ENCODE data around the gene SERINC2.
"Not testable (repeated sequence)": the region's sequence is repeated elsewhere in the genome, so short reads cannot be mapped to it uniquely, and the experiment has no call there.

The SERINC2 gene

DNA sequence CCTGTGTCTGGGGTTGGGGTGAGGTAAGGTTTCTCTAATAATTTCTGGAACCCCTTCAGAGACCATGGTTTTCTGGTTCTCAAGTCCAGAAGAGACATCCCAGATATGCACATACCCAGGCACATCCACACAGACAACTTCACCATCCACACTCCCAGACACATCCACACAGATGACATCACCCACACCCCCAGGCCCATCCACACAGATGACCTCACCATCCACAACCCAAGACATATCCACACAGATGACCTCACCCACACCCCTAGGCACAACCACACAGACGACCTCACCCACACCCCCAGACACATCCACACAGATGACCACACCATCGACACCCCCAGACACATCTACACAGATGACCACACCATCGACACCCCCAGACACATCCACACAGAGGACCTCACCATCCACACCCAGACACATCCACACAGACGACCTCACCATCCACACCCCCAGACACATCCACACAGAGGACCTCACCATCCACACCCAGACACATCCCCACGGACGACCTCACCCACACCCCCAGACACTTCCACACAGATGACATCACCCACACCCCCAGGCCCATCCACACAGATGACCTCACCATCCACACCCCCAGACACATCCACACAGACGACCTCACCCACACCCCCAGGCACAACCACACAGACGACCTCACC is 26.3 kb upstream of the SERINC2 start:
- DNase-seq: not testable (repeated sequence)

DNA sequence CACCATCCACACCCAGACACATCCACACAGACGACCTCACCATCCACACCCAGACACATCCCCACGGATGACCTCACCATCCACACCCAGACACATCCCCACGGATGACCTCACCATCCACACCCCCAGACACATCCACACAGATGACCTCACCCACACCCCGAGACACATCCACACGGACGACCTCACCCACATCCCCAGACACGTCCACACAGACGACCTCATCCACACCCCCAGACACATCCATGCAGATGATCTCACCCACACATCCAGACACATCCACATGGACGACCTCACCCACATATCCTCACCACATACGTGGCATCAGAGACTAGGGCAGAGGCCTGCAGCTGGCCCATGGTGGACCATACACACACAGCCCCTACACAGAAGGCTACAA is 25.4 kb upstream of the SERINC2 start:
- DNase-seq: no peak

DNA sequence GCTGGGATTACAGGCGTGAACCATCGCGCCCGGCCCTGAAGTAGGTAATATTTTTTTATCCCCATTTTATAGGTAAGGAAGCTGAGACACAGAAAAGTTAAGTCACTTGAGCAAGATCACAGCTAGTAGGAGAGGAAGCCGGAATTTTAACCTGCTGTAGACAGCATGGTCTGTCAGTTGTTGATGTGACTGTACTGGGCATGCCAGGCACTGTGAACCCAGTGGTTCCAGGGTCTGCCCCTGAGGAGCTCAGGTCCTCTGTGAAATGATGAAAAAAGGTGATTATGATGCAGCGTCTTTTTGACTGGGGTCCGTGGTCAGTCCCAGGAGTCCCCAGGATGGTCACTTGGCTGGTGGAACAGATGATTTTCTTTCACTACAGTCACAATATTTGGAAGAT is 23.4 kb upstream of the SERINC2 start:
- DNase-seq: no peak

DNA sequence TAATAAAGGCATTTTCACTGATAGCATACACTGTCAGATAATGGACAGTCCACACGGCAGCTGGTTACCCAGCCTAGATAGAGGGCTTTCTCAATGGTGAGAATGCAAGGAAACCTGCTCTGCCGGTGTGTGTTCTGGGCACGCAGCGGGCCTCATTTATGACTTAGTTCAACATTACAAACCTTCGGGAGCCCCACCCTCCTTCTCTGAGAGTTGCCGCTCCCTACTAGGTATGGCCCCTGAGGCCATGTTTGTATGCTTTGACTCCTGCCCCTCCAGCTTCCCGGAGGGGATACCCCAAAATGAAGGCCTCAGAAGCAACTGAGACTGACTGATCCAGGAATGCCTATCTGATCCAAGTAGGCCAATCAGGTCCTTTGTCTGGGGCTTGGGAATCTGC is 22.9 kb upstream of the SERINC2 start:
- DNase-seq: no peak

DNA sequence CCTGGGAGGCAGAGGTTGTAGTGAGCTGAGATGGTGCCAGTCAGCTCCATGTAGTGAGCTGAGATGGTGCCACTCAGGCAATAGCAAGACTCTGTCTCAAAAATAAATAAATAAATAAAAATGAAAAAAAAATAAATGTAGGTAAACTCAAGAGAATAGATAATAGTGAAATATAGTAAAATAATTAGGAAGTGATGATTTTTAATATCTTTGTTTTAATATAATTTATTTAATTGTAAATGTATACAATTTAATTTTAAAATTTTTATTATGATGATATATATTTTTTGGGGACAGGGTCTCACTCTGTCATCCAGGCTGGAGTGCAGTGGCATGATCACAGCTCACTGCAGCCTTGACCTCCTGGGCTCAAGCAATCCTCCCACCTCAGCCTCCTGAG is 19.6 kb upstream of the SERINC2 start:
- DNase-seq: no peak

DNA sequence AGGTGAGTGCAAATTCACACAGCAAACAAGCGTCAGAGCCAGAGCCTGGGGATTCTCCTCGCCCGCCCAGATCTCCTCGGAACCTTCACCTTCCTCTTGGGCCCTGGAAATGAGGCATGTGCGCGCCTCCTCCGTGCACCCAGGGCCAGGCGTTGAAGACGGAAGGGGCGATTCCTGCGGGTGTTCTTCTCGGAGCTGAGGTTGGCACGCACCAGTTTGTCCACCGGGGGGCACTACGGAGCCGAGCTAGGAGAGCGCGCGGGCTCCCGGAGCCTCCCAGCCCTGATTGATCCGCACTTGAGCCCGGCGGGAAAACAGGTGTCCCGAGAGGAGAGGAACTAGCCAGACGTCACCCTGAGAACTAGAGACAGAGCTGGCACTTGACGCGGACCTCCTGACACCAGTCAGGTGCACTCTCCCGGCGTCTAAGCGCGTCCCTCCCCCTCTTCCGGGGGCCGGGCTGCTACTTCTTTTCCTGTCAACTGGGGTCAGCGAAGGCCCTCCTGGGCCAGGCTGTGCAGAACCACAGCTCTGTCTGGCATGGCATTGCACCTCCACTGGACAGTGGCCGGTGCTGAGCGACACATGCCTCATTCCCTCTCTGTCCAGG is 18.3 kb upstream of the SERINC2 start:
- peak; percentile 90 for DNase-seq

DNA sequence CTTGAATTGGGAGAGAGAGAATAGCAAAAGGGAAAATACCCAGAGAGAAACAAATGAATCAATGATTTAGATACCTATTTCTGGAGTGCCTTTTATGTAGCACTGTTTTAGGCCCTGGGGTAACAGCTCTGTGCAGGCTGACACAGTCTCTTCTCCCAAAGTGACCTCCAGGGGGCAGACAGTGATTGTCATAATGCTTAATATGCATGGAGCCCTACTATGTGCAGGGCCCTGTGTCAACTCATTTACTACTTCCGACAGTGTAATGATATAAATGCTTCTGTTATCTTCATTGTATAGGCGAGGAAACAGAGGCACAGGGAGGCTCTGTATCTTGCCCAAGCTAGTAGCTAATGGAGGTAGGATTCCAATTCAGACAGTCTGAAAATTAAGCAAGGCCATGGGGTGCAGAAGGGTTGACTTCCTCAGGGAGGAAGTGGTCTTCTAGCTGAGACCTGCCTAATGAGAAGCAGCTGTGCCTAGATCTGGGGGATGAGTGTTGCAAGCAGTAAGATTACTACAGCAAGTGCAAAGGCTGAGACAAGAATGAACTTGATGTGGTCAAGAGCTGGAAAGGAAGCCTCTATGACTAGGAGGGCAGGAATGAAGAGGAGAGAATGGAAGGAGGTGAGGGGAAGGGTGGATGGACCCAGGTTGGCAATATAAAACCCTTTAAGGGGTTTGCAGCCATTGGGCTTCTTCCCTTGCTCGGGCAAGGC is 16.2 kb upstream of the SERINC2 start:
- no peak for DNase-seq

DNA sequence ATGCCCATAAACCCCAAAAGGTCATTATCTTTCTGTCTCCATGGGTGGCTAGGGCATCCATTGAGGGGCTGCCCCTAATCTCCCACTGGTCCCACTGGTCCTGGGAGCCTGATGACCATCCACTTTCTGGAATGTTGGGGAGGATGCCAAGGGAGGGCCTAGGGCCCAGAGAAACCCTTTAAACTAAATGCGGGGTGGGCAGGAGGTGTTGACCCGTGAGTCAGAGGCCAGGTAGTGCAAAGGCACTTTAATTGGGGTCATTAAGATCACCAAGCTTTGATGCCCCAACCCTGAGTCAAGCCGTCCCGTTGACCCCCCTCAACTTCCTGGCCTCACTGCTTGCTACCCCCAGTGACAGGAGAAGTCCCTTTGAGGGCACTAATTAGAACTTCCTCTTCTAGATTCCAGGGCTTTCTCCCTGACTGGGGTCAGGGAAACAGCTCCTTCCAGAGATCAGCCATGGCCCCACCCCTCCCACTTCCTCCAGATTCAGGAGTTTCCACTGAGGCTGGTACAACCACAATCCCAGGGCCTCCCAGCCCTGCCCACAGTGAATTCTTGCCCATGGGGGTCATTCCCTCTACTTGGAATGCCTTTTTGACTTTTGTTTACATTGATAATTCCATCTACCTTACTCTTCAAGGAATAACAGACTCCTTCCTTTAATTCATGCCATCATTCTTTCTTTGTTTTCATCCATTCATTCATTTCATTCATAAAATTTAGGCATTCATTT is 15.5 kb upstream of the SERINC2 start:
- no peak for DNase-seq

DNA sequence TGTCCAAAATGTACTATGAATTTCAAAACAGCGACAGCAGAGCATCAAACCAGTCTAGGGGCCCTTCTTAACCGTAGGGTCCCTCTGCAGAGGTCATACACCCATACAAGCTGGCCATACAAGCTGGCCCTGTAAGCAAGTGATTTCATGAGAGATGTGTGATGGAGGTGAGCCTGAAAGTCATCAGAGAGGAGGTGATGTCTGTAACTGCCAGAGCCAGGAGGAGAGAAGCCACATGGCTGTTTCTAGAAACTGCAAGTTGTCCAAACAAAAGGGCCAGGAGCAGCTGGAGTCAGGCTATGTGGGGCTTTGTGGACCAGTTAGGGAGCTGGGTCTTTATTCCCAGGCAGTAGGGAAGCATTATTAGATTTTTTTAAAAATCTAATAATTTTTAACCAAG is 14.8 kb upstream of the SERINC2 start:
- DNase-seq: no peak

DNA sequence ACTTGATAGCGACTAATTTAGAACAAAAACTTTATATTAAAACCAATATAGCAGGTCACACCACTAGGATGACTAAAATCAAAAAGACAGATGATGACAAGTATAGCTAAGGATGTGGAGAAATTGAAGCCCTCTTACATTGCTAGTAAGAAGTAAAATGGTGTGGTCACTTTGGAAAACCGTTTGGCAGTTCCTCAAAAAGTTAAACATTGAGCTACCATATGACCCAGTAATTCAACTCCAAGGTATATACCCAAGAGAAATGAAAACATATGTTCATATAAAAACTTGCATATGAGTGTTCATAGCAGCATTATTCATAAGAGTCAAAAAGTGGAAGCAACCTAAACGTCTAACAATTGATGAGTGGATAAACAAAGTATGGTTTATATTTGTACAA is 13.0 kb upstream of the SERINC2 start:
- no peak for DNase-seq

DNA sequence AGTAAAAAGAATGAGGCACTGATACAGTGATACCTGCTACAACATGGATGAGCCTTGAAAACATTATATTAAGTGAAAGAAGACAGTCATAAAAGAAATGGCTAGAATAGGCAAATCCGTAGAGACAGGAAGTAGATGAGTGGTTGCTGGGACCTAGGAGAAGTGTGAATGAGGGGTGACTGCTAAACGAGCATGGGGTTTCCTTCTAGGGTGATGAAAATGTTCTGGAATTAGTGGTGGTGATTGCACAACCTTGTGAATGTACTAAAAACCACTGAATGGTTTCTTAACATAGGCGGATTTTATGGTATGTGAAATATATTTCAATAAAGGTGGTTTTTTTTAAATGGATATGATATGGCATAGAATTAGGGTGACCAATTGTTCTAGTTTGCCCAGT is 12.6 kb upstream of the SERINC2 start:
- no peak for DNase-seq

DNA sequence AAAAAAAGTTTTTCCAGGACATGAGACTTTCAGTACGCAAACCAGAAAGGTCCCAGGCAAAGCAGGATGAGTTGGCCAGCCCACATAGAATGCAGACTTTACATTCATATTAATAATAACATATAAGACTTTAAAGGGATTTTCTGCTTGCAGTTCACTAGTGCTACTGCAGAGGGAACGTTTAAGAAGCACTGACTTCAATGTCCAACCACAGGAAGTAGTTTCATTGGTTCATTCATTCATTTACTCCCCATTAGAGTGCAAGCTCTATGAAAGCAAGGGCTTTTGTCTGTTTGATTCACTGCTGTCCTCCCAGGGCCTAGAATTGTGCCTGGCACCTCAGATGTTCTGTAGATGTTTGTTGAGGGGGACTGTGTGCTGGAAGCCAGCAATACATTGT is 11.8 kb upstream of the SERINC2 start:
- DNase-seq: no peak

DNA sequence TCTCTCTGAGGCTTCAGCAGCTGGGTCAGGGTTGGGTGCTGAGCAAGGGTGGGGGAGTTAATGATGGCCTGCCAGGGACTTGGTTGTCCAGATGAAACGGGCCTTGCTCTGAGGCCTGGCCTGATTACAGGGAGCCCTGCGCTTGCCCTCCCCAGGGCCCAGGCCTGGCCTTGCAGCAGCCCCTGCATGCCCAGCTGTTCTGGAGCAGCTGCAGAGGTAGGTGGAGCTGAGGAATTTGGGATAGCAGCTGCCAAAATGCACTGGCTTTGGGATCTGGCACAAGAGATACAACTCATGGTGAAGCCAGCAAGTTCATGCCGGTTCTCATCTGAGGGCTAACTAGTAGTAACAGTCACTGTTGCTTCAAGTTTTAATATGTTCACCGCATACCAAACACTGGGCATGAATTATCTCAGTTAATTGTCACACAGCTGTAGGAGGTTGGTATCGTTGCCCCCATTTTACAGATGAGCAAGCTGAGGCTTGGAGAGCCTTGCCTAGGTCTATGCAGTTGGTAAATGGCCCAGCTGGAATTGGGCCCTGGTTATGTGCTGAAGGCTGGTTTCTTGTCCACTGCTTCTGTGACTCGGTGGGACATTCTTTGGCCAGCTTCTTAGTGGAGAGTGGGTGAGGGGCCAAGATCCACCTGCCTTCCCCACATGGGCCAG is 7.3 kb upstream of the SERINC2 start:
- DNase-seq: no peak

DNA sequence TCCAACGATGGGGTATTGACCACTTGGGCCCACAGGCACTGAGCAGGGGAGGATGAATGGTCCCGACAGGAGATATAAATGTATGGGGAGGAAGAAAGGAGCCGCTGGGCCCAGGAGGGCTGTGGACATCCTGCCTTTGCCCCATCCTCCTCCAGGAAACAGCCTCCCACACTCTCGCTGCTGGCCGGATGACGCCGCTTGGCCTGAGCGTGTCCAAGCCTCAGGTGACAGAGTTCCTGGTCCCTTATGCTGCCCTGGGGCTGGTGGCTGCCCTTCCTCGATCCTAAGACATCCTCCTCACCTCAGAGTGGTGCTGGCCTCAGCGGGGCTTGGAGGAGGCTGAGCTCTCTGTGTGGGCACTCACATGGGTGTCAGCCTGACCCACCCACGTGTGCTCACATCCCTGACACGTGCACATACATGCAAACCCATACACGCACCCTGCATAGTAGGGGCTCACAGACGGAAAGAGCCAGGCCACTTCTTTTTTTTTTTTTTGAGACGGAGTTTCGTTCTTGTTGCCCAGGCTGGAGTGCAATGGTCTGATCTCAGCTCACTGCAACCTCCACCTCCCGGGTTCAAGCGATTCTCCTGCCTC is 5.9 kb upstream of the SERINC2 start:
- DNase-seq: no peak

DNA sequence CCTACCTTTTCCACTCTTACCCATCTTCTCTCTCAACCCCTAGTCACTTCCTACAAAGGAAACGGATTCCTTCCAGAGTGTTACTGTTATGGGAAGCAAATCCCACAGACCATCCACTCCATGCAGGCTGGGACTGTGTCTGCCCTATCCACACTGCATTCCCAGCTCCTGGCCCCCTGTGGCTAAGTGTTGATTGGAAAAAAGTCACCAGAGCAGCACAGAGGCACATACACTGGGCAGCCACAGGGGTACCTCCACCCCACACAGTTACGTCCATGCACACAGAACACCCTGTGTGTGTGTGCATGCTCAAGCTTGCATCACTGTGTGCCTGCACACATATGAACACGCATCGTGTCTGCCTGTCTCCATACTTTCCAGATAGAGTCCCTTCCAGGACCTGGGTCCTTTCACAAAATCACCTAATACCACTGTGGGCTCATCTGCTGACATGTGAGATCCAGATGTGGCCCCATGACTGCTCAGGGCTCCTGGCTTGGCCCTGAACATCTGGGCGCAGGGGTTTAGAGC is 4.2 kb upstream of the SERINC2 start:
- DNase-seq: no peak

DNA sequence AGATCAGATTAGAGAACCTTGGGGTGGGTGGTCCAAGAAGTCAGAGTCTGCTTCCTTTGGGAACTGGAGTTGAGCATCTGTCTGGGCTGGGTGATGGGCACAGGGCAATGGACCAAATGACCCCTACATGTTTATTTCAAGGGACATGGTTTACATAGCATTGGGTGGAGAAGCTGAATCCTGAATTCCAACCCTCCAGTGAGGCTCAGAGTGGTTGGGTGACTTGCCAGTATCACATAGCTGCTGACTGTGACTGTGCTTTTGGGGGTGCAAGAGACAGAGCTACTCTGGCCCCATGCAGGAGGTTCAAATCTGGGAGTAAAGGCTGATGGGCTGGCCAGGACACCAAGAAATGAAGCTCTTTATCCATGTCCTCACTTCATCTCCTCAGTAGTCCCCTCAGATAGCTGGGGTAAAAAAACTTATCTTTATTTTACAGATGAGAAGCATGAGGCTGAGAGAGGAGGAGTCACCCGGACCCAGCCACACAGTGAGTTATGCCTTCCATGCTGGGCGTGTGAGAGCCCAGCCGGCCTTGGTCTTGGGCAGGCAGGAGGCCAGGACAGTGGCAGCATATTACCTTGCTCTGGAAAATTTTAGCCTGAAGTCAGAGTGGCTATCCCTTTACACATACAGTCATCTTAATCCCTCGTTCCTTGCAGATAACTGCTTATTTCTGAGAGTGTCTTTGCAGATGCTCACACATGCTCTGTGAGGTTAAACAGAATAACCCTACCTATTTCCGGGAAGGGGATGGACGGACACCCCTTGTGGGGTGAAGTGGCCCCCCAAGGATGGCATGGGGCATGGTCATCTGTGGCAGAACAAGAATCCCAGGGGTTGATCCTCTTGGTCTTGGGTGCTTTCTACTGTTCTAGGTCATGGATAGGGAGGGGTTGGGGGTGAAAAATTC is 2.8 kb upstream of the SERINC2 start:
- no peak for DNase-seq

DNA sequence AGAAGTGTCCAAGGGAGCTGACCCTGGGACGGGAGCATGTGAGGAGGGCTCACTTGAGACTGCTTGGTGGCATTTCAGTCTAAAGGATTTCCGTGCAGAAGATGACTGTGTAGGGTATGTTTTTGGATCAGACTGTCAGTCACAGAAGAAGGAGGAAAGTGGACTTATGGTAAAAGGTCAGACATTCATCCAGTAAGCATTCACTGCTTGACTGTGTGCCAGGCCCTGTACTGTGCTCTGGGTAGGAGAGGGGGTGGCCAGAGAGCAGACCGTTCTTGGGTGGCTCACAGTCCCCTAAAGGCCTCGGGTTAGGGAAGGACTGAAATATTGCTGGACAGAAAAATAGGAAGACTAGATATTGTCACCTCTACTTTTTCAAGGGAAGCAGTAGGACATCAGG is 2.1 kb upstream of the SERINC2 start:
- DNase-seq: no peak

DNA sequence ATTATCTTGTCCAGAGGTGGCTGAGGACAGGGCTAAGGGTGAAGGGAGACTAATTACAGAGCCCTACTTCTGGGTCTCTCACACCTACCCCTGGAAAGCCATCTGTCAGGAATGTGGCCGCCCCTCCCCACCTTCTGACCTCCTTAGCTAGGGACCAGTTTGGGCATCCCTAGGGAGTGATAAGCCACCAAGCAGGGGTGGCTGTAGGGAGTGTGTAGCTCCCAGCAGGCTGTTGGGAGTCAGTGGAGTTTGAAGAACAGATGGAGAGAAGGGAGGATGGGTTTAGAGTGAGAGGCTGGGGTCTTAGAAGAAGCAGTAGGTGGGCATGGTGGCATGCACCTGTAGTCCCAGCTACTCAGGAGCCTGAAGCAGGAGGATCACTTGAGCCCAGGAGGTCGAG is 808 bp upstream of the SERINC2 start:
- DNase-seq: no peak

DNA sequence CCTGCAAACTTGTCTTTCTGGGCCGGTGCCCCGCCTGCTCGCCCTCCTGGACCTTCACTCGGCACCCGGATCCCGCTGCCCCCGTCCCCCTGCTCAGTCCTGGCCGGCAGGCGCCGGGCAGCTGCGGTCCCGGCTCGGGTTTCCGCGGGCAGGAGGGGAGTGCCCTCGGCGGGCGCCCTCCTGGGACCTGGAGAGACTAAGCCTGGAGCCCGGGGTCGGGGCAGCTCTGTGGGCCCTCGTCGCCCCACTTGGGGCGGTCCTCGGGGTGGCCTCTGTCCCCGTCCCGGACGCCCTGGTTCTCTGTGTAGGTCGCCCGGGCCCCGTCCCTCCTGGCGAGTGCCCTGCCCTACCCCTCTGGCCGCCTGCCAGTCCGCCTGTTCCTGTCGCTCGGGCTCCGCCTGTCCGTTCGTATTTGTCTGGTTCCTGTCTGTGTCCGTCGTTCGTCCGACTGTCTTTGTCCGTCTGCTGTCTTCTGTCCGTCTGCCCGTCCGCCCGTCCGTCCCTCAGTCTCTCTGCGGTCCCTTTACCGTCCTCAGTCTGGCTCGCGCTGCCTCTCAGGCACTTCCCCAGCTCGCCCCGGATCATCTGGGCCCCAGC is 490 bp downstream of the SERINC2 start:
- peak; percentile 66 for DNase-seq

DNA sequence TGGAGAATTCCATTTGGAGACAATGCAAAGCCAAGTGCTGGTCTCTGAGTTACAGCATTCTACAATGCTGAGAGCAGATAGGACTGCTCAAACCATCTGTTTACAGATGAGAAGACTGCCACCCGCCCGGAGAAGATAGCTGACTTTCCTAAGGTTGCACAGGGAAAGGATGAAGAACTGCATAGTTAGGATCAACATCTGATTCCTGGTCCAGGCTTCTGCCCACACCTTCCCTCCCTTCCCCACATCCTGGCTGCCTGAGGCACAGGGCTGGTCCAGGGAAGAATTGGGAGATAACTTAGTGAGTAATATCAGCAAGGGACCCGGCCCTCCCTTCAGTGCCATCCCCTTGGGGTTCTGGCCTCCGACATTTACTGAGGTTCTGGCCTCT is 2.0 kb downstream of the SERINC2 start:
- no peak for DNase-seq

DNA sequence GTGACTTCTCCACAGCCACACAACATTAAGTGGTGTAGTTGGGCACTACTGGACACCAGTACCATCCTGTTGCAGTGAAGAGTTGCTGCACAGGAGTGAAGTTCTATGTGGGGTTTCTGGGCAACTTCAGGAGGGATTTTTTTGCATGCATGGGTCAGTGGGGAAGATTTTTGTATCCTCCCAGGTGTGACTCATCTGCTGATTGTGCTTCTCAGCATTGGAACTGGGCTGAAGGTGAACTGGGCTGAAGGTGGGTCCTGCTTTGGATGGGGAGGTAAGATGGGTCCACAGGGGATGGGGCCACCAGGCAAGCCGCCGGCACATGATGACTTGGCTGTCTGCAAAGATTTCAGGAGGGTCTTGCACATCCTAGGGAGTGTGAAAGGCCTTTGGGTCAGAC is 2.6 kb downstream of the SERINC2 start:
- no peak for DNase-seq

Measured in activated effector memory CD4-positive, alpha-beta T cell treated with anti-CD3 and anti-CD28 coated beads, Interleukin-2, amount 50 U/mL, for 16 hours (primary cell).